ENCODE results near the gene SLIT3.

DNA sequence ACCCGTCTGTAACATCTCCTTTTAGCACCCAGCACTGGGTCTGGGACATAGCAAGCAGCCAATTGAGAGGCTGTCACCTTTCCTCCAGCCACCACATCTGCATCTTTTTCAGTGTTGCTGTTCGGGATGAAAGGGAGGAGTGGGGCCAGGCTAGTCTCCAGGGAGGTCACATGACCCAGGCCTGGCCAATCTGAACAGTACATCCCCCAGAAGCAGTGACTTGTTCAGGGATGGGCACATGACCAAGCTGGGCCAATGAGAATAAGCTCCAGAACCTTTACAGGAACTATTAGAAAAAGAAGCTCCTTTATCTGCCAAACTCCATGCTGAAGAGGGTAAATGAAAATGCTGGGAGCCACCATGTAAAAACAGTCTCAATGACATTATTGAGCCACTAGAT is 359.0 kb downstream of the SLIT3 start:
- TF ChIP-seq, protein P1, sequence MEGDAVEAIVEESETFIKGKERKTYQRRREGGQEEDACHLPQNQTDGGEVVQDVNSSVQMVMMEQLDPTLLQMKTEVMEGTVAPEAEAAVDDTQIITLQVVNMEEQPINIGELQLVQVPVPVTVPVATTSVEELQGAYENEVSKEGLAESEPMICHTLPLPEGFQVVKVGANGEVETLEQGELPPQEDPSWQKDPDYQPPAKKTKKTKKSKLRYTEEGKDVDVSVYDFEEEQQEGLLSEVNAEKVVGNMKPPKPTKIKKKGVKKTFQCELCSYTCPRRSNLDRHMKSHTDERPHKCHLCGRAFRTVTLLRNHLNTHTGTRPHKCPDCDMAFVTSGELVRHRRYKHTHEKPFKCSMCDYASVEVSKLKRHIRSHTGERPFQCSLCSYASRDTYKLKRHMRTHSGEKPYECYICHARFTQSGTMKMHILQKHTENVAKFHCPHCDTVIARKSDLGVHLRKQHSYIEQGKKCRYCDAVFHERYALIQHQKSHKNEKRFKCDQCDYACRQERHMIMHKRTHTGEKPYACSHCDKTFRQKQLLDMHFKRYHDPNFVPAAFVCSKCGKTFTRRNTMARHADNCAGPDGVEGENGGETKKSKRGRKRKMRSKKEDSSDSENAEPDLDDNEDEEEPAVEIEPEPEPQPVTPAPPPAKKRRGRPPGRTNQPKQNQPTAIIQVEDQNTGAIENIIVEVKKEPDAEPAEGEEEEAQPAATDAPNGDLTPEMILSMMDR (IDR thresholded peaks at IDR 0.05) = no peak
- no peak for TF ChIP-seq POLR2A (IDR thresholded peaks at IDR 0.05)
